NCI-H146 treated with DMSO at 0.1 percent for 48 hours (cell line): ENCODE results near the gene CTNNA2.

Experiments used
- DNase-seq: peaks from one replicate; lab custom pipeline; 2025; ENCODE audit not compliant: unreplicated experiment; lab: John Stamatoyannopoulos, UW

The CTNNA2 gene

DNA sequence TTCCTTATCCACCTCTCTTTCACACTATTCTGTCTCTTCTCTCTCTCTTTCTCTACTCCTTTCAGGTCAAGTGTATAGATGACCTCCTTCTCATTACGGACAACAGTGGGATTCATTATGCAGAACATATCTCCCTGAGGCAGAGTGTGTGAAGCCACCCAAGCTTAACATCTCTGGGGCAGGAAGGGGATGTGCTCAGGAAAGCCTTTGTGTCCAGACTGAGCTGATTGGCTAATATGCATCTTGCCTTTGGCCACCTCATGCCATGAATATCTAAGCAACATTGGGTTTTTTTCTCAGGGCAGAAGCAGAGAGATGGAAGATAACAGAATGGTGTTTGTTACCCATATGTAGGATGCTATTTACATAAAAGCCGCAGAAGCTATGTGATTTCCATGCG lies 1003.1 kb downstream of the CTNNA2 start:
- DNase-seq = no peak

DNA sequence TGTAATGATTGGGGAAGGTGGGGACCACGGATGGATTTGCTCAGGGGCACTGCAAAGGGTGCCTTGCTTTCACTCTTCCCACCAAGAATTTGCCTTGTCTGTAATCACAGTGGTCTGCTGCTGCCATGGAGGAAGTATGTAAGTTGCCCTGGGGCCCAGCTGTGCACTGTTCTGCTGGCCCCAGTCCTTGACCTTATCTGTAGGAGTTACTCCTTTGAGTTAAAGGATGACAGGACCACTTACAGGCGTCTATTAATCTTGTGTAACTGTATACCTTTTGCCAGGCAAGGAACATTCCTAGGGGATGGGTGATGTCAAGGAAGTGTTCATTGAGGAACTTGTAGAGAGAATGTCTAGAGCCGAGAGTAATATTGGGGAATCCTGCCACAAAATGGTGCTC lies 1004.5 kb downstream of the CTNNA2 start:
- DNase-seq = no peak

DNA sequence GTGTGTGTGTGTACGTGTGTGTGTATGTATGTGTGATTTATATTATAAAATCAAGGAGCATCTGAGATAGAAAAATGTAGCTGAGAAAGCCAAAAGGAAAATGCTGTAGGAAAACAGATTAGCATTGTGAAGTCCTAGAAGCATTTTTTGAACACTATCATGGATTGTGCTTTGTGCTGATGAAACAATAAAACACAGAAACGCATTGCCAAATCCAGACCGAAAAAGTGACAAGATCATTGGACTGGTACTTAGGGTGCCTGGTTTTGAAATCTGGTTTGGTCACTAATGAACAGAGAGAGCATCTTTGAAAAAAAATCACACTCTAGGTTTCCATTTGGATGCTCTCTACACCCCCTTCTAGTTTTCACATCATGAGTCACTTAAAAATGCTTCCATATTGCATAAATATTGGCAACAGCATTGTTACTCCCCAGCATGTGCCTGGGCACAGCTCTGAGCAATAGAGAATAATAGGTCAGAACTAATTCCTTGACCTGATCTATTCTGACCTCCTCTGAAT lies 1006.3 kb downstream of the CTNNA2 start:
- no peak for DNase-seq

DNA sequence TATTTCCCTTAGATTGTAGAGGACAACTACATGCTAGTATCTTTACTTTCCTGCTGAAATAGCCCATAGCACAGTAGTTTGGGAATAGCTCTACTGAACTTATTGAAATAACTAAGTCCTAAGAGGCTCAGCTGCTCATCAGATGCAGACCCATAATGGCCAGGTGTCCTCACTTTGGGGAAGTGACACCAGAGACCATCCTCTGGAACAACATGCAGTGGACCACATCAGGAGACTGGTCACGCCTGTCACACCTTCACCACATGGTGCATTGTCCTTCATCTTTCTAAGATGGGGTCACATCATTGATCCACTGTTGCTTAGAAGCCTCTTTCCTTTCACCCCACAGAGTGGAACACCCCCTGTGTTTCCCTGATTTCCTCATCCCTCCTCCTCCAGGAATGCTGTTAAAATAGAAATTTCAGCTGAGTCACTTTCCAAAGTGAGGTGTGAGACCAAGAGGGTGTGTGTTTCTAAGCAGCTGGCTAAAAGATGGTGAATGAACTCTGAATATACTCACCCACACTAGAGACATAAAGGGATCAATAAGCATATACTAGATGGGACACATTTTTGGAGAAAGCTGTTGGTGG lies 1006.9 kb downstream of the CTNNA2 start:
- DNase-seq = no peak

DNA sequence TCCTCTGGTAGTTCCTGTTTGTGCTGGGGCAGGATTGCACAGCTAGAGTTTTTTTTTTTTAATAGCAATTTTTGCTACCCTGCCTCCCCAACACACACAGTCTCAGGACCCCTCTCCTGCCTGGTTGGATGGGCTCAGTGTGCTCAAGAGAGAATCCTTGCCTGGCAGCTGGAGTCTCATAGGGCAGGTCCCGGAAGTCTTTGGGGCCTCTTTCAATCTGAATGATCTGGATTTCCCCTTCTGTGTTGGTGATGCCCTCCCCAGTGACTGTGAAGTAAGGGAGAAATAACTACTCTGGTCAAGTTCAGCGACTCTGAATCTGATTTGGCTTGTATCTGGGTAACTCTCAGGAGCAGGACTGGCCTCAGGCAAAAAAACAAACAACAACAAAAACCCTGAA lies 1012.3 kb downstream of the CTNNA2 start:
- DNase-seq = no peak

DNA sequence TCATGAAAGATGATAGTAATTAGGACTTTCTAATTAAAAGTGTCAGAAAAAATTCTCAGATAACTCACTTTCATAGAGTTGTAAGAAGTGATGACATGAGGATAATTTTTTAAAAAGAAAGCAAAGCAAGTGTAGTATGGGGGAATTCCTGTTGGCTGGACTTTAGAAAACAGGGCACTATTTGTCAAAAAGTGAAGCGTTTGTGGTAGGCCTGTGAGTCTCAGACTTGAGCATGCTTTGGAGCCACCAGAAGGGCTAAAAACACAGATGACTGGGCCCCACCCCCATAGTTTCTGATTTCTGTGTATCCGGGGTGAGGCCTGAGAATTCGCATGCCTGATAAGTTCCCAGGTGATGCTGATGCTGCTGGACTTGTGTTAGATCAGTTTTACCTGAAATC lies 1014.3 kb downstream of the CTNNA2 start:
- no peak for DNase-seq

DNA sequence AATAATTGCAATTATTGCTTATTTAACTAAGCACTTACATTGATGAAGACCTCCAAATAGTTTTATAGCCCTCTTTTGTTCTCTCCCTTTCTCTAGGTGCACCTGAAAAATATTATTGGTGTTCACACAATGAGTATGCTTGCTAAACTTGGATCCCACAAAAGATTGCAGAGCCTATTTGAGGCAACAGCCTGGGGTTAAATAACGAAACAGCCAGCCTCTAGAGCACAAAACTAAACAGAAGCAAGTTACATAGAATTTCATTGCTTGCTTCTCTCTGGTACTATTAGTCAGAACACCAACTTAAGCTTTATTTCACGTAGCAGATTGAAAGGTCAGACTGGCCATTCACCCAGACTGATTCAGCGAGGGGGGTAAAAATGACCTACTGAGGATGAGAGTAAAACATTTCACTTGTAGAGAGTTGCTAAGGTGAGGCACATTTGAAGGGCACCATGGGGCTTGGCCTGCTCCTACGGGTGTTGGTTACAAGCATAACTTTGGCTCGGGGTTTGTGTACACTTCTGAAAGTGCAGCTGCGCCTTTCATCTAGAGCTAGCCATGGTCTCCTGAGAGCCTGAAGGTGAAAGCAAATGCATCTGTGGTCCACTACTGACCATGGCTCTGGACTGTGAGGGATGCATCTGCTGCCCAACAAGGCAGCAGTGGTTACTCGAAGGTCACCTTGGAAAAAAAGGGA lies 1016.8 kb downstream of the CTNNA2 start:
- DNase-seq = no peak

DNA sequence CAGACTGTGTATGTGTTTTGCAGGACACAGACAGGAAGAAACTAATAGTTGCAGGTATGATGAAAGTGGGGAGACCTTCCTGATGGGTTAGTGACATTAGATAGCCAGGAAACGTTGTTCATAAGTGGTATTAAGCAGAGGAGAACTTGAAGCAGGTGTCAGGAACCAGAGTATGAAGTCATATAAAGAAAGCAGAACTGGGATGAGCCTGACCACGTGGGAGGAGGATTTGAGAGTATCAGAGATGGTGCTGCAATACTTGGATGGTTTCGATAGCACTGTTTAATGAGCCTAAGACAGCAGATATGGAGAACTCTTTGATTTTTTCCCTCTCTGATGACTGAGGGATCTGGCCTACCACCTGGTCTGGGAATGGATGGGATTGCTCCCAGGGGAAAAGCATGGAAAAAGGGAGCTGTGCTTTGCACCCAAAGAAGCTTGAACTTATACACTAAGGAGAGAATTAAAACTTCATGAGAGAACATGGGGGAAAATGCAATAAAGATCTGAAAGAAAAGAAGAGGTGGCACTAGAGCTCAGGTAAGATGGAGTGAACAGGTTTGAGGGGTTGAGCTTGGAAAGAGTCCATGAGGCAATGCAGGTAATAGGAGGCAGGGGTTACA lies 1017.7 kb downstream of the CTNNA2 start:
- no peak for DNase-seq

DNA sequence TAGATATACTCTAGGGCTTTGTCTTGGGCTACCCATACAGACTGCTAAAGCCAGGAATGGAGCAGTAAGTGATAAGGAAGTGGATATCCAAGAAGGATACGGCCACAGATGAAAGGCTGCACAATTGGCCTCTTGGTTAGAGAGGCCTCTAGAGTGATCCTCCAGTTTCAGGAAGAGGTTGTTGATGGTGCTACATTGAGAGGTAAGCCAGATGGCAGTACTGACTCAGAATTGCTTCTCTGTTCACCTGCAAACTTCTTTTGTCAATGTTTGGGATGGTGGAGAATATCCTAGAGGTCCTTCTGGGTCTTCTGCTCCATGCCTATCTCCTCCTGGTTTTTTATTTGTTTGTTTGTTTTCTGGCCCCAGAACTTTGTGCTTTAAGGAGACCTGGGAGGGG lies 1018.5 kb downstream of the CTNNA2 start:
- no peak for DNase-seq

DNA sequence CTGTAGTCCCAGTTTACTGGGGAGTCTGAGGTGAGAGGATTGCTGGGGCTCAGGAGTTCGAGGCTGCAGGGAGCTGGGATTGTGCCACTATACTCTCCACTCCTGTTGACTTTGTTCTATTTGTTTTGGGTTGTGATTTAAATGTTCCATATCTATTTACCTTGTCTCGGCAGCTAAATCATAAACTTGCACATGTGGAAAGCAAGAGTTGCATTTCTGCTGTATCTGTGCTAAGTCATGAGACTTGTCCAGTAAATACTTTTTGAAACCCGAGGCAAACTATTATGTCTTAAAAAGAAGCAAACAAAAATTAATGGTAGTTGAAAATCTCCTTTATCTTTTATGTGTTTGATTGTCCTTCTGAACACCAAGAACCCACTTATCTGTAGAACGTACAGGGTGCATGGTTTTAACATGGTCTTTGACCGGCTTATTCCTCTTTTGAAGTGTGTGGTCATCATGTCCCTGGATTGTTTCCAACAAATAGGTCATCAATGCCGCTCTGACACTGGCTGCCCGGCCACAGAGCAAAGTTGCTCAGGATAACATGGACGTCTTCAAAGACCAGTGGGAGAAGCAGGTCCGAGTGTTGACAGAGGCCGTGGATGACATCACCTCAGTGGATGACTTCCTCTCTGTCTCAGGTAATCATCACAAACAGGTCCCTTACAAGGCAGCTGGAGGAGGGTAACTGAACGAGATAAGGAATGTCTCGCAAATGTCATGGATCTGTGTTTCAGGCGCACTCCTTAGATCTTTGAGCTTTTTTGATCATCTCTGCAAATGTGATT lies 1032.8 kb downstream of the CTNNA2 start:
- no peak for DNase-seq

DNA sequence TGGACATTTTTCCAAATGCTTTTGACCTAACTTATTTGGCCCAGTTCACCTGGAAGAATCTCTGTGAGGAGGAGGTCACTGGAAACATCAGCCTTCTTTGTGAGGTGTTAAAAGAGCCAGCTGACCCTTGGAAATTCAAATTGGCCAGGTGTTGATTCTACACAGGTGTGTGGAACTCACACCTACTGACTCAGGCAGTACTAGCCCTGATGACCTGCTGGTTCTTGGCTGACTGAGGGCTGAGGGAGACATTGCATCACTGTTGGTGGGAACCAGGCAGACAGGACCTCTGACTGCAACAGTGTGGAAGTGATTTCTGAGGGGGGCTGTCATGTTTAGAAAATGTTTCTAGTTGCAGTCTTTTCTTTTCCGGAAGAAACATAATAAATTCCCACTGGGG lies 1033.9 kb downstream of the CTNNA2 start:
- DNase-seq = no peak

DNA sequence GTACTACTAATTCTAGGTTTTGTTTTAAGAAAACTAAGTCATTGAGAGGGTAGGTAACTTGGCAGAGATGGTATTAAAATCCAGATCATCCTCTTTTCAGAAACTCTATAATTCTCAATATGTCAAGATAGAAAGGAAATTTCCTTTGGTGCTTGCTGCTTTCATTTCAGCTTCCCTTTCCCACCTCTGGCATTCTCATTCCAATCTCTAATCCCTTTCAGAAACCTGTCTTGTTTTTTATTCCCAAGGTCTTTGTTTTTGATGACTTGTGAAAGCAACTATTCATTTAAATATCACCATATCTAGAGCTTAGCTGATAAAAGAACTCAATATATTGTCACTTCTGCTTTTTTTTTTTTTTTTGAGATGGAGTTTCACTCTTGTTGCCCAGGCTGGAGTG lies 1034.5 kb downstream of the CTNNA2 start:
- no peak for DNase-seq

DNA sequence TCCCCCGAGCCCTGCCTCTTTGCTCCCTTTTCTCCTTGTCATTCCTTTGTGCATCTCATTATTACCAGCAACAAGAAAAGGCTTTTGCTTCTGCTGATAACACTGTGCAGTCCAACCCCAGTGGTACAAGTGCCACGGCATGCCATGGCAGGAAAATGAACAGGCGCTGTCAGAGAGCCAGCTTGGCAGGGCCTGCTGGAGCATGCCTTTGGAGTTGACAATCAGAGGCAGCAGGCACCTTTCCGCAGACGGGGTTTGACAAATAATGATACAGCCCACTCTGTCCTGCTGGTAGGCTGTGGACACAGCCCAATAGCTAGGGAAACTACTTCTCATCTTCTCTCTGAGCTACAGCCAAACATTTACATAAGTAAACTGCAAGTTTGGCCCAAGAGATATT lies 1035.6 kb downstream of the CTNNA2 start:
- no peak for DNase-seq

DNA sequence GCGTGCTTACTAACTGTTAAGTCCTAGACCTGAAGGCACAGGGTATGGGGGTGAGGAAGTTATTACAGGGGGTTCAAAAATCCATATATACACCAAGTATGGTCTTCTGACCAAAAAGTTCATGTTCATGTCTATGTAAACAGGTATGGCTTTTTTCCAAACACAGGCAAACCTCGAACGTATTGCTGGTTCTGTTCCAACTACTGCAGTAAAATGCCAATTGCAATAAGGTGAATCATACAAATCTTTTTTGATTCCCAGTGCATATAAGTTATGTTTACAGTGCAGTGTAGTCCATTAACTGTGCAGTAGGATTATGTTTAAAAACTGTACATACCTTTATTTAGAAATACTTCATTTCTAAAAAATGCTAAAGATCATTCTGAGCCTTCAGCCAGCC lies 1037.0 kb downstream of the CTNNA2 start:
- no peak for DNase-seq

DNA sequence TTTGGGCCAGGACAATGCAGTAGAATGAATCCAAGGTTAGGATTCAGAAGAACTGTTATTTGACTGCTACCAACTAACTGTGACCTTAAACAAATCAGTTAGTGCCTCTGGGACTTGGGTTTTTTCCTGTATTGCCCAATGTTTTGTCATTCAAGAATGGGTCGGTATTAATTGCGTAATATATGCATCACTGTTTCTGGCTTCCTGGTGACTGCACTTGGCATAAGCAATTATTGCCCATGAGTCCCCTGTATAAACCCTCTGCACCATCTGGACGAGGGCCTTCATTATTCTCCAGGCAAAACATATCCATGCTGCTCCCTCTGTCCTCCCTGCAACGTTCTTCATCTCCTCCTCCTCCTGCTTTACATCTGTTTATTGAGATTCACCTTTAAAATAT lies 1047.5 kb downstream of the CTNNA2 start:
- DNase-seq = no peak

DNA sequence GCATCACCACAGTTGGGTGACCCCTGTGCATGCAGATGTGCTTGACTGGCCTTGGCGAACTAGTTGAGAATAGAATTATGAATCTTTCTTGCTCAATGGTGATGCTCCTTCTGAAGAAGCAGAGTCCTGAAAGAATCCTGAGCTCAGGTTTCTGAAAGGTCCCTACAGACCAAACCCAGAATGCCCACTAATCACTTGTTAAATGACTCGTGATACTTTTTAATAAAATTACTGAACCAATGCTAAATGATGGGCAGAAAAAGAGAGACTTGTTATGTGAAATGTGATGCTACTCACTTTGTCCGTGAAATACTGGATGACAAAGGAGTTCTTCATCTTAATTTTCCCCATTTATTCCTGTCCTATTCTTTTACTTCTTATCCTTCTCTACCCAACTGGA lies 1055.2 kb downstream of the CTNNA2 start:
- DNase-seq = no peak

DNA sequence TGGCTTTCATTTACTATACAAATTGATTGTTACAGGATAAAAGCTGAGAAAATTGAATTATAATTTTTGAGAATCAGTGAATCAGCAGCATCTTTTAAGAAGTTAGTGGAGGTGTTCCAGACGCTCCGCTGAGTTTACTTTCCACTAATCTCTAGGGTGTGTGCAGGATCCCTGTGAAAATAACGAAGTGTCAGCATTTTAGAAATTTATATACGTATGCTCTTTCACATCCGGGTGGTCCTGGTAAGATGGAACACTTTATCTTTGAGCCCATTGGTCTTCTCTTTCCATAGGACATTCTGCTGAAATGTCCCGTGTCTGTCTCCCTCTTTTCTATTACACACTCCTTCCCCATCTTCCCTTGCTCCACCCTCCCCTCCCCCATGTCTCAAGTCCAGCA lies 1060.3 kb downstream of the CTNNA2 start:
- DNase-seq = no peak

DNA sequence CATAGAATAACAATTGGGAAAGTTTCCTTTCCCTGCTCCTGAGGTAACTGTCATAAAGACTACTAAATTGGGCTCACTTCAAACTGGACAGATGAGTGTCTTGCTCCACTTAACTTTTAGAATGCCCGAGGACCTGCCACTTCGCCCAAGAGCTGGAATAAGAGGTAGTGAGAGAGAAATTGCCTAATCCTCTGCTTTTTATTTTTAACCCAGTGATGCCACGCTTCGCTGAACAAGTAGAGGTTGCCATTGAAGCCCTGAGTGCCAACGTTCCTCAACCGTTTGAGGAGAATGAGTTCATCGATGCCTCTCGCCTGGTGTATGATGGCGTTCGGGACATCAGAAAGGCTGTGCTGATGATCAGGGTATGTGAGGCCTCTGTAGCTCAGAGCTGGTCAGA lies 1061.1 kb downstream of the CTNNA2 start:
- no peak for DNase-seq

DNA sequence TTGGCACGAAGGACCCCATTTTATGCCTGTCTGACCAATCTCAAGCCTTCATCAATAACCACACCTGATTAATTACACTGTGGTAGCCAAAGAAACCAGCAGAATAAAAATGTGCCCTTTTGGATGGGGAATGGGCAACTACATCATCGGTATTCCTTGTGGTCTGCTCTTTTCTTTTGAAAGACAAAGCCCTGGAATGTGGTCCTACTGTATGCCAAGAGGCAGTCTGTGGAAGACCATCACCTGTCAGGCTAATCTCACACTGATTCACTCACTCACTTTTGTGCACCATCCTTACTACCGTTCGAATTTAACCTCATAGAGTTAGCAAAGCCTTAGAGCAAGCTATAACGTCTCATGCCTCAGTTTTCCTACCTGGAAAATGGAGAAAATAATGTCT lies 1066.9 kb downstream of the CTNNA2 start:
- no peak for DNase-seq

DNA sequence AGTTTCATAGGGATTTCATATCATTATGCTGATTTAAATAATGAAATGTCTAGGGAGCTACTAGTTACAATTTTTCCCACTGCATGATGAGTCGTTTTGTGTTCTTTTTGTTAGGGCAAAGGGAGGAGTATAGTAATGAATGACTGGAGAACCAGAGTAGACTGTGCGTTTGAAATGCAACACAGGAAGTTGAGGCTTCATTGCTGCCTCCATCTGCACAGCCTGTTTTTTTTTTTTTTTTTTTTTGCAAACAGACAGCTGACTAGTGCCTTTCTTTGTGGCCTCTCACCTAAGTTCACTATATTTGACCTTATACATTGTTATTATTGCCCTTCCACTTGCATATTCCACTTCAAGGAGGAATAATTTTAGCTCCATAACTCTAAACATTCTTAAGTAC lies 1078.4 kb downstream of the CTNNA2 start:
- DNase-seq = no peak

DNA sequence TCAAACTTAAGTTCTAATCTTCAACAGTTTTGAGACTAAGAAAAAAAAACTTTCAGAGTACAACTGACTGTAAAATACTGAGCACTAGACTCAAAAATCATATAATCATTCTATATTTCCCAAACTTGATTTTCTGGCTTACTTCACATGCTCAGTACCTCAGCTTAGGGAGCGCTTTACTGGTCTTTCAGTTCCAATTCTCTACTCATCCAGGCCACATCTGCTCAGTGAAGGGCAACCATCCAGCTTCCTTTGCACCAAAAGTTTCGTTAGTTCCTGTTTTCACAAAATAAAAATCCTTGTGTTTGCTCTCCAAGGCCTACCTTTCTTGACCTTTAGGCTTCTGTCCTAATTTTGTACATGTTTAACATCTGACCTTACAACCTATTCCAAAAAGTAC lies 1079.3 kb downstream of the CTNNA2 start:
- no peak for DNase-seq

DNA sequence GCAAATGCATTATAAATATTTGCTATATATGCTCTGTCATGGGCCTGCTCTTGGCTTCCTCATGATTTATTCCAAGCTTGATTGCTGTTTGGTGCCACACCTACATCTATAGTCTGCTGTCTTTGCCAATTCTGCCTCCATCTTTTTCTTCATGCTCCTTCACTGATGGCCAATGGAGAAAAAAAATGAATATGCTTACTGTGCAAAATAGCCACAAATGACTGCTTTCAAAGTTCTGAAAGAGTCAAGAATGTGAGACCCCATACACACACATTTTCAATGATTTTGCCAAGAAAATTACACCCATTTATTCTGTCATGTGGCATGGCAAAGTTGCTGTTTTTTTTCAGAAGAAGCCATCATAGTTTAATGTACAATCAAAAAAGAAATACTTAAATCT lies 1097.3 kb downstream of the CTNNA2 start:
- no peak for DNase-seq
